Astrocyte (in vitro differentiated cells and primary cell): ENCODE results near the gene KDM4F. TPM values are rescaled to one million over a fixed set of nuclear protein-coding genes. Genes with fewer than 3 reads are reported as not detected.
A peak's percentile ranks its signal among the peaks of the same experiment; 100 is the strongest.

Experiments
- DNase-seq: peaks from one replicate; pipeline ENCODE4 v3.0.0-alpha.2; 2010; ENCODE audit warnings: low read depth
- FAIRE-seq: peaks from 2 replicates; lab custom pipeline; 2011; peaks lifted over from hg19 to GRCh38; lab: Jason Lieb, UNC
- H2AFZ ChIP-seq: 2 replicates; pipeline ENCODE4 v1.6.0; 2012; ENCODE audit warnings: low read depth, low read length, inconsistent platforms
- H3K27ac ChIP-seq: 2 replicates; pipeline ENCODE4 v1.5.1; 2011; ENCODE audit warnings: low read depth, low read length, inconsistent platforms
- H3K27me3 ChIP-seq: 2 replicates; pipeline ENCODE4 v1.6.0; 2011; ENCODE audit warnings: low read length, inconsistent platforms; ENCODE audit not compliant: insufficient read depth
- H3K36me3 ChIP-seq: 2 replicates; pipeline ENCODE4 v1.5.1; 2011; ENCODE audit warnings: low read length, inconsistent platforms; ENCODE audit not compliant: insufficient read depth
- H3K4me1 ChIP-seq: 2 replicates; pipeline ENCODE4 v1.5.1; 2011; ENCODE audit warnings: low read length, inconsistent platforms; ENCODE audit not compliant: insufficient read depth
- H3K4me2 ChIP-seq: 2 replicates; pipeline ENCODE4 v1.6.0; 2012; ENCODE audit warnings: low read length, inconsistent platforms
- H3K4me3 ChIP-seq: 2 replicates; pipeline ENCODE4 v1.5.1; 2011; ENCODE audit warnings: low read depth, mild to moderate bottlenecking, low read length, inconsistent platforms; ENCODE audit not compliant: insufficient read depth
- H3K79me2 ChIP-seq: 2 replicates; pipeline ENCODE4 v1.6.0; 2012; ENCODE audit warnings: mild to moderate bottlenecking, low read length, inconsistent platforms; ENCODE audit not compliant: insufficient read depth
- H3K9ac ChIP-seq: 2 replicates; pipeline ENCODE4 v1.6.0; 2012; ENCODE audit warnings: mild to moderate bottlenecking, low read length, inconsistent platforms
- H3K9me3 ChIP-seq: 2 replicates; pipeline ENCODE4 v1.5.1; 2012; ENCODE audit warnings: low read depth, mild to moderate bottlenecking, low read length, inconsistent platforms; ENCODE audit not compliant: insufficient read depth
- H4K20me1 ChIP-seq: 2 replicates; pipeline ENCODE4 v1.6.0; 2012; ENCODE audit warnings: low read length, inconsistent platforms; ENCODE audit not compliant: insufficient read depth
- H3K27ac Mint-ChIP-seq: one replicate; pipeline ENCODE4 v1.8.0; 2021; ENCODE audit warnings: mild to moderate bottlenecking, mixed read lengths; ENCODE audit not compliant: unreplicated experiment
- H3K27me3 Mint-ChIP-seq: one replicate; pipeline ENCODE4 v1.8.0; 2021; ENCODE audit warnings: low read depth, mixed read lengths; ENCODE audit not compliant: unreplicated experiment
- H3K36me3 Mint-ChIP-seq: one replicate; pipeline ENCODE4 v1.8.0; 2021; ENCODE audit warnings: low read depth, mixed read lengths; ENCODE audit not compliant: unreplicated experiment
- H3K4me1 Mint-ChIP-seq: one replicate; pipeline ENCODE4 v1.8.0; 2021; ENCODE audit warnings: low read depth, mixed read lengths; ENCODE audit not compliant: unreplicated experiment
- H3K4me3 Mint-ChIP-seq: one replicate; pipeline ENCODE4 v1.8.0; 2021; ENCODE audit warnings: mild to moderate bottlenecking, moderate library complexity, mixed read lengths; ENCODE audit not compliant: unreplicated experiment
- H3K9me3 Mint-ChIP-seq: one replicate; pipeline ENCODE4 v1.8.0; 2021; ENCODE audit warnings: mild to moderate bottlenecking, mixed read lengths; ENCODE audit not compliant: unreplicated experiment
- CTCF ChIP-seq: IDR thresholded peaks from 2 replicates; pipeline ENCODE4 v1.5.1; 2011; ENCODE audit warnings: low read depth, mild to moderate bottlenecking, inconsistent platforms, low read length, moderate library complexity; ENCODE audit not compliant: insufficient read depth
- EZH2 ChIP-seq: IDR thresholded peaks from 2 replicates; pipeline ENCODE4 v1.6.1; 2012; ENCODE audit warnings: mild to moderate bottlenecking, low read length, inconsistent platforms; ENCODE audit not compliant: insufficient read depth
- total RNA-seq: library from RNA; stranded (reverse); gene quantifications from 2 replicates; pipeline ENCODE4 v1.2.1, GENCODE V29; 2021

The KDM4F gene
- total RNA-seq, 1 donor from 2014 or later = not detected

- no peak overlapping the region for H3K9ac ChIP-seq
- DNase-seq = no peak
- H3K36me3 Mint-ChIP-seq = no peaks in the 10 kb centered on the region
- TF ChIP-seq CTCF (no peak), EZH2 (no peak)
- H4K20me1 ChIP-seq = no peaks in the 10 kb centered on the region
- no peaks in the 10 kb centered on the region for H3K9me3 ChIP-seq
- H3K4me2 ChIP-seq = no peak overlapping the region
- peaks cover 34% of the 10 kb centered on the region for H3K4me1 Mint-ChIP-seq
- H3K4me3 Mint-ChIP-seq = no peak overlapping the region
- FAIRE-seq = no peak
- no peaks in the 10 kb centered on the region for H3K79me2 ChIP-seq
- peak overlapping the region; percentile 75 for H3K27ac Mint-ChIP-seq
- no peaks in the 10 kb centered on the region for H3K36me3 ChIP-seq
- H3K27me3 ChIP-seq = no peaks in the 10 kb centered on the region
- H2AFZ ChIP-seq = no peak overlapping the region
- peaks cover 4% of the 10 kb centered on the region for H3K27me3 Mint-ChIP-seq
- H3K27ac ChIP-seq = no peak overlapping the region
- no peaks in the 10 kb centered on the region for H3K9me3 Mint-ChIP-seq
- H3K4me1 ChIP-seq = peaks cover 14% of the 10 kb centered on the region
- H3K4me3 ChIP-seq = no peak overlapping the region
Measured at GRCh38 chr11:95082576-95083001, 33.4 kb downstream of the KDM4F start.

- Mint-ChIP-seq H3K4me3 (no peak overlapping the region), H3K4me1 (peaks cover 28% of the 10 kb centered on the region), H3K27ac (no peak overlapping the region), H3K27me3 (peaks cover 7% of the 10 kb centered on the region), H3K9me3 (no peaks in the 10 kb centered on the region), H3K36me3 (no peaks in the 10 kb centered on the region)
- no peak for TF ChIP-seq CTCF
- TF ChIP-seq EZH2 = no peak
- no peaks in the 10 kb centered on the region for H3K9me3 ChIP-seq
- H3K4me2 ChIP-seq = peak overlapping the region; percentile 36
- H4K20me1 ChIP-seq = no peaks in the 10 kb centered on the region
- H3K36me3 ChIP-seq = no peaks in the 10 kb centered on the region
- H3K9ac ChIP-seq = no peak overlapping the region
- H3K27me3 ChIP-seq = no peaks in the 10 kb centered on the region
- FAIRE-seq (no peak), DNase-seq (peak; percentile 67)
- H3K4me1 ChIP-seq = peaks cover 12% of the 10 kb centered on the region
- no peaks in the 10 kb centered on the region for H3K79me2 ChIP-seq
- H3K4me3 ChIP-seq = no peak overlapping the region
- H3K27ac ChIP-seq = no peak overlapping the region
- no peak overlapping the region for H2AFZ ChIP-seq
Measured at GRCh38 chr11:95084509-95084908, 35.3 kb downstream of the KDM4F start.

GRCh38 chr11:95085117-95085816 is 36.0 kb downstream of the KDM4F start:
- H3K27ac ChIP-seq = no peak overlapping the region
- peaks cover 7% of the 10 kb centered on the region for H3K27me3 Mint-ChIP-seq
- no peak for FAIRE-seq
- no peak overlapping the region for H3K9ac ChIP-seq
- H3K4me1 Mint-ChIP-seq = peaks cover 28% of the 10 kb centered on the region
- H3K36me3 ChIP-seq = no peaks in the 10 kb centered on the region
- no peaks in the 10 kb centered on the region for H3K79me2 ChIP-seq
- no peaks in the 10 kb centered on the region for H3K9me3 ChIP-seq
- no peak overlapping the region for H2AFZ ChIP-seq
- peak overlapping the region; percentile 36 for H3K4me2 ChIP-seq
- no peaks in the 10 kb centered on the region for H3K27me3 ChIP-seq
- H3K36me3 Mint-ChIP-seq = no peaks in the 10 kb centered on the region
- no peak for DNase-seq
- H3K4me3 ChIP-seq = no peak overlapping the region
- H3K4me1 ChIP-seq = peaks cover 12% of the 10 kb centered on the region
- H3K9me3 Mint-ChIP-seq = no peaks in the 10 kb centered on the region
- no peaks in the 10 kb centered on the region for H4K20me1 ChIP-seq
- no peak overlapping the region for H3K4me3 Mint-ChIP-seq
- no peak for TF ChIP-seq CTCF
- TF ChIP-seq EZH2 = no peak
- H3K27ac Mint-ChIP-seq = no peak overlapping the region
